ENCODE data around the gene PNPLA6. TPM values are rescaled to one million over a fixed set of nuclear protein-coding genes. Genes with fewer than 3 reads are reported as not detected.

The PNPLA6 gene
- total and polyA plus RNA-seq, 9 of the 15 experiments (the other 6 are each of a cell fraction or from before 2014, with no cell fraction given), result 0.07 to 30.2 (median 8.3) TPM

- TF ChIP-seq, protein P1, sequence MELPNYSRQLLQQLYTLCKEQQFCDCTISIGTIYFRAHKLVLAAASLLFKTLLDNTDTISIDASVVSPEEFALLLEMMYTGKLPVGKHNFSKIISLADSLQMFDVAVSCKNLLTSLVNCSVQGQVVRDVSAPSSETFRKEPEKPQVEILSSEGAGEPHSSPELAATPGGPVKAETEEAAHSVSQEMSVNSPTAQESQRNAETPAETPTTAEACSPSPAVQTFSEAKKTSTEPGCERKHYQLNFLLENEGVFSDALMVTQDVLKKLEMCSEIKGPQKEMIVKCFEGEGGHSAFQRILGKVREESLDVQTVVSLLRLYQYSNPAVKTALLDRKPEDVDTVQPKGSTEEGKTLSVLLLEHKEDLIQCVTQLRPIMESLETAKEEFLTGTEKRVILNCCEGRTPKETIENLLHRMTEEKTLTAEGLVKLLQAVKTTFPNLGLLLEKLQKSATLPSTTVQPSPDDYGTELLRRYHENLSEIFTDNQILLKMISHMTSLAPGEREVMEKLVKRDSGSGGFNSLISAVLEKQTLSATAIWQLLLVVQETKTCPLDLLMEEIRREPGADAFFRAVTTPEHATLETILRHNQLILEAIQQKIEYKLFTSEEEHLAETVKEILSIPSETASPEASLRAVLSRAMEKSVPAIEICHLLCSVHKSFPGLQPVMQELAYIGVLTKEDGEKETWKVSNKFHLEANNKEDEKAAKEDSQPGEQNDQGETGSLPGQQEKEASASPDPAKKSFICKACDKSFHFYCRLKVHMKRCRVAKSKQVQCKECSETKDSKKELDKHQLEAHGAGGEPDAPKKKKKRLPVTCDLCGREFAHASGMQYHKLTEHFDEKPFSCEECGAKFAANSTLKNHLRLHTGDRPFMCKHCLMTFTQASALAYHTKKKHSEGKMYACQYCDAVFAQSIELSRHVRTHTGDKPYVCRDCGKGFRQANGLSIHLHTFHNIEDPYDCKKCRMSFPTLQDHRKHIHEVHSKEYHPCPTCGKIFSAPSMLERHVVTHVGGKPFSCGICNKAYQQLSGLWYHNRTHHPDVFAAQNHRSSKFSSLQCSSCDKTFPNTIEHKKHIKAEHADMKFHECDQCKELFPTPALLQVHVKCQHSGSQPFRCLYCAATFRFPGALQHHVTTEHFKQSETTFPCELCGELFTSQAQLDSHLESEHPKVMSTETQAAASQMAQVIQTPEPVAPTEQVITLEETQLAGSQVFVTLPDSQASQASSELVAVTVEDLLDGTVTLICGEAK (IDR thresholded peaks at IDR 0.05), result no peak
- TF ChIP-seq, protein P1 (CRISPR knock-in tag; IDR thresholded peaks at IDR 0.05), result no peak
- TF ChIP-seq FOXK2 (conservative IDR thresholded peaks at IDR 0.05 in 1 of 2, IDR thresholded peaks at IDR 0.05 in 1 of 2; ENCODE audit: low read depth in 2 of 2) (peak; percentile 77 to 93), MEF2A (IDR thresholded peaks at IDR 0.05; ENCODE audit: control insufficient read depth, low read depth, low read length) (no peak), ATF3 (IDR thresholded peaks at IDR 0.05) (peak; percentile 39), ATF3 (CRISPR knock-in tag; conservative IDR thresholded peaks at IDR 0.05) (no peak)
- TF ChIP-seq, protein P2, sequence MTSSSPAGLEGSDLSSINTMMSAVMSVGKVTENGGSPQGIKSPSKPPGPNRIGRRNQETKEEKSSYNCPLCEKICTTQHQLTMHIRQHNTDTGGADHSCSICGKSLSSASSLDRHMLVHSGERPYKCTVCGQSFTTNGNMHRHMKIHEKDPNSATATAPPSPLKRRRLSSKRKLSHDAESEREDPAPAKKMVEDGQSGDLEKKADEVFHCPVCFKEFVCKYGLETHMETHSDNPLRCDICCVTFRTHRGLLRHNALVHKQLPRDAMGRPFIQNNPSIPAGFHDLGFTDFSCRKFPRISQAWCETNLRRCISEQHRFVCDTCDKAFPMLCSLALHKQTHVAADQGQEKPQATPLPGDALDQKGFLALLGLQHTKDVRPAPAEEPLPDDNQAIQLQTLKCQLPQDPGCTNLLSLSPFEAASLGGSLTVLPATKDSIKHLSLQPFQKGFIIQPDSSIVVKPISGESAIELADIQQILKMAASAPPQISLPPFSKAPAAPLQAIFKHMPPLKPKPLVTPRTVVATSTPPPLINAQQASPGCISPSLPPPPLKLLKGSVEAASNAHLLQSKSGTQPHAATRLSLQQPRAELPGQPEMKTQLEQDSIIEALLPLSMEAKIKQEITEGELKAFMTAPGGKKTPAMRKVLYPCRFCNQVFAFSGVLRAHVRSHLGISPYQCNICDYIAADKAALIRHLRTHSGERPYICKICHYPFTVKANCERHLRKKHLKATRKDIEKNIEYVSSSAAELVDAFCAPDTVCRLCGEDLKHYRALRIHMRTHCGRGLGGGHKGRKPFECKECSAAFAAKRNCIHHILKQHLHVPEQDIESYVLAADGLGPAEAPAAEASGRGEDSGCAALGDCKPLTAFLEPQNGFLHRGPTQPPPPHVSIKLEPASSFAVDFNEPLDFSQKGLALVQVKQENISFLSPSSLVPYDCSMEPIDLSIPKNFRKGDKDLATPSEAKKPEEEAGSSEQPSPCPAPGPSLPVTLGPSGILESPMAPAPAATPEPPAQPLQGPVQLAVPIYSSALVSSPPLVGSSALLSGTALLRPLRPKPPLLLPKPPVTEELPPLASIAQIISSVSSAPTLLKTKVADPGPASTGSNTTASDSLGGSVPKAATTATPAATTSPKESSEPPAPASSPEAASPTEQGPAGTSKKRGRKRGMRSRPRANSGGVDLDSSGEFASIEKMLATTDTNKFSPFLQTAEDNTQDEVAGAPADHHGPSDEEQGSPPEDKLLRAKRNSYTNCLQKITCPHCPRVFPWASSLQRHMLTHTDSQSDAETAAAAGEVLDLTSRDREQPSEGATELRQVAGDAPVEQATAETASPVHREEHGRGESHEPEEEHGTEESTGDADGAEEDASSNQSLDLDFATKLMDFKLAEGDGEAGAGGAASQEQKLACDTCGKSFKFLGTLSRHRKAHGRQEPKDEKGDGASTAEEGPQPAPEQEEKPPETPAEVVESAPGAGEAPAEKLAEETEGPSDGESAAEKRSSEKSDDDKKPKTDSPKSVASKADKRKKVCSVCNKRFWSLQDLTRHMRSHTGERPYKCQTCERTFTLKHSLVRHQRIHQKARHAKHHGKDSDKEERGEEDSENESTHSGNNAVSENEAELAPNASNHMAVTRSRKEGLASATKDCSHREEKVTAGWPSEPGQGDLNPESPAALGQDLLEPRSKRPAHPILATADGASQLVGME (CRISPR knock-in tag; IDR thresholded peaks at IDR 0.05), result peak; percentile 80; the same call in 1 of the 2 replicates
- TF ChIP-seq, protein P3, sequence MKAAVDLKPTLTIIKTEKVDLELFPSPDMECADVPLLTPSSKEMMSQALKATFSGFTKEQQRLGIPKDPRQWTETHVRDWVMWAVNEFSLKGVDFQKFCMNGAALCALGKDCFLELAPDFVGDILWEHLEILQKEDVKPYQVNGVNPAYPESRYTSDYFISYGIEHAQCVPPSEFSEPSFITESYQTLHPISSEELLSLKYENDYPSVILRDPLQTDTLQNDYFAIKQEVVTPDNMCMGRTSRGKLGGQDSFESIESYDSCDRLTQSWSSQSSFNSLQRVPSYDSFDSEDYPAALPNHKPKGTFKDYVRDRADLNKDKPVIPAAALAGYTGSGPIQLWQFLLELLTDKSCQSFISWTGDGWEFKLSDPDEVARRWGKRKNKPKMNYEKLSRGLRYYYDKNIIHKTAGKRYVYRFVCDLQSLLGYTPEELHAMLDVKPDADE (conservative IDR thresholded peaks at IDR 0.05; ENCODE audit: control insufficient read depth, low read depth, low read length), result peak; percentile 94
Measured at GRCh38 chr19:7522072-7522922, 13.2 kb upstream of the PNPLA6 start, which contains the start of gene MCOLN1 (continued).
